Ishikawa (cell line): ENCODE measurements around the gene IRAK2.

ENCODE experiments used
- CREB1 ChIP-seq: IDR thresholded peaks from 2 replicates; pipeline ENCODE4 v1.6.1; 2012; ENCODE audit warnings: low read depth
- EP300 ChIP-seq: IDR thresholded peaks from 2 replicates; pipeline ENCODE4 v1.6.1; 2012; ENCODE audit warnings: borderline replicate concordance
- FOXM1 ChIP-seq: IDR thresholded peaks from 2 replicates; pipeline ENCODE4 v1.6.1; 2012; ENCODE audit warnings: low read depth, borderline replicate concordance
- RAD21 ChIP-seq: IDR thresholded peaks from 2 replicates; pipeline ENCODE4 v1.6.1; 2012; ENCODE audit warnings: low read depth
- TAF1 ChIP-seq: IDR thresholded peaks from 2 replicates; pipeline ENCODE4 v1.6.1; 2012; ENCODE audit warnings: low read depth, mild to moderate bottlenecking
- YY1 ChIP-seq: IDR thresholded peaks from 2 replicates; pipeline ENCODE4 v1.6.1; 2012; ENCODE audit warnings: low read depth

- TF ChIP-seq CREB1 (no peak), TAF1 (no peak), EP300 (no peak), YY1 (no peak), RAD21 (no peak), FOXM1 (no peak)
These were observed 67.4 kb downstream of the IRAK2 start for GRCh38 chr3:10232137-10232536.
